WTC11 (cell line): Measurements from ENCODE around the gene SLC25A6. TPM values are rescaled to one million over a fixed set of nuclear protein-coding genes. Genes with fewer than 3 reads are reported as not detected.

ENCODE experiments used
- ATAC-seq: fragments of 200-7000 bp; cut with Tn5 transposase; 2 replicates; pipeline ENCODE4 v1.10.0; 2021; ENCODE audit warnings: mild to moderate bottlenecking, moderate library complexity
- CTCF ChIA-PET: fragments of 300-600 bp; sonication (Branson Sonifier 250); formaldehyde crosslinking; loops from one replicate; lab custom pipeline; 2021; ENCODE audit warnings: antibody characterized with exemption; lab: Charles Lee
- POLR2A ChIA-PET: fragments of 350-600 bp; sonication (Branson Sonifier 250); formaldehyde crosslinking; loops from one replicate; lab custom pipeline; 2021; ENCODE audit warnings: antibody characterized with exemption; lab: Charles Lee
- DNase-seq: peaks from one replicate; pipeline ENCODE4 v3.0.0; 2021; ENCODE audit warnings: low spot score
- H3K27ac Mint-ChIP-seq: 2 replicates; pipeline ENCODE4 v1.8.0; 2021; ENCODE audit warnings: mixed read lengths
- H3K27me3 Mint-ChIP-seq: 2 replicates; pipeline ENCODE4 v1.8.0; 2021; ENCODE audit warnings: low read depth, mild to moderate bottlenecking, moderate library complexity, mixed read lengths
- H3K36me3 Mint-ChIP-seq: 2 replicates; pipeline ENCODE4 v1.8.0; 2021; ENCODE audit warnings: mixed read lengths
- H3K4me1 Mint-ChIP-seq: 2 replicates; pipeline ENCODE4 v1.8.0; 2022; ENCODE audit warnings: mixed read lengths
- H3K4me3 Mint-ChIP-seq: 2 replicates; pipeline ENCODE4 v1.8.0; 2021; ENCODE audit warnings: mild to moderate bottlenecking, moderate library complexity, mixed read lengths
- H3K9me3 Mint-ChIP-seq: 2 replicates; pipeline ENCODE4 v1.8.0; 2021; ENCODE audit warnings: mixed read lengths
- ELF4 ChIP-seq: sonication (generic); formaldehyde crosslinking; IDR thresholded peaks from 2 replicates; pipeline ENCODE4 v1.8.1; 2022; ENCODE audit warnings: low read depth, mild to moderate bottlenecking, moderate library complexity, missing genetic modification reagents
- EMX1 ChIP-seq: fragments of 250-450 bp; sonication (Bioruptor Pico); IDR thresholded peaks from 2 replicates; pipeline ENCODE4 v1.8.0; 2021; ENCODE audit warnings: mild to moderate bottlenecking
- HMGA2 ChIP-seq: fragments of 250-450 bp; sonication (Bioruptor Pico); IDR thresholded peaks from 2 replicates; pipeline ENCODE4 v1.4.0; 2021; ENCODE audit warnings: mild to moderate bottlenecking, moderate library complexity
- NFYB ChIP-seq: sonication (generic); formaldehyde crosslinking; conservative IDR thresholded peaks from 2 replicates; pipeline ENCODE4 v1.8.0; 2022; ENCODE audit warnings: low read depth, missing genetic modification reagents
- PRRX2 ChIP-seq: fragments of 250-450 bp; sonication (Bioruptor Pico); IDR thresholded peaks from 2 replicates; pipeline ENCODE4 v1.8.0; 2021; ENCODE audit warnings: mild to moderate bottlenecking
- SMAD4 ChIP-seq: sonication (generic); formaldehyde crosslinking; IDR thresholded peaks from 2 replicates; pipeline ENCODE4 v1.8.0; 2022; ENCODE audit warnings: mild to moderate bottlenecking, missing genetic modification reagents
- ZNF263 ChIP-seq: sonication (generic); formaldehyde crosslinking; IDR thresholded peaks from 2 replicates; pipeline ENCODE4 v1.8.1; 2022; ENCODE audit warnings: low read depth, mild to moderate bottlenecking, moderate library complexity, missing genetic modification reagents
- ZNF396 ChIP-seq: fragments of 250-450 bp; sonication (Bioruptor Pico); IDR thresholded peaks from 2 replicates; pipeline ENCODE4 v1.8.0; 2021; ENCODE audit warnings: mild to moderate bottlenecking, moderate library complexity, borderline replicate concordance
- ZNF671 ChIP-seq: fragments of 250-450 bp; sonication (Bioruptor Pico); IDR thresholded peaks from 2 replicates; pipeline ENCODE4 v1.8.0; 2021; ENCODE audit warnings: mild to moderate bottlenecking
- total RNA-seq: library from RNA; stranded (reverse); gene quantifications from 3 replicates; pipeline ENCODE4 v1.2.3, GENCODE V29; 2021
- TF ChIP-seq, protein P1 (sequence below): fragments of 250-450 bp; sonication (Bioruptor Pico); IDR thresholded peaks from 2 replicates; pipeline ENCODE4 v1.9.0; 2021; ENCODE audit warnings: moderate library complexity, mild to moderate bottlenecking, inconsistent platforms, borderline replicate concordance
- TF ChIP-seq, protein P2 (sequence below): fragments of 250-450 bp; sonication (Bioruptor Pico); IDR thresholded peaks from 2 replicates; pipeline ENCODE4 v1.9.0; 2021; ENCODE audit warnings: mild to moderate bottlenecking, borderline replicate concordance
- TF ChIP-seq, protein P3 (sequence below): fragments of 250-450 bp; sonication (Bioruptor Pico); IDR thresholded peaks from 2 replicates; pipeline ENCODE4 v2.1.2; 2022; ENCODE audit warnings: mild to moderate bottlenecking, moderate library complexity
- TF ChIP-seq, protein P4 (sequence below): sonication (generic); formaldehyde crosslinking; IDR thresholded peaks from 2 replicates; pipeline ENCODE4 v1.8.0; 2022; ENCODE audit warnings: mild to moderate bottlenecking, missing genetic modification reagents
- TF ChIP-seq, protein P5 (sequence below): fragments of 250-450 bp; sonication (Bioruptor Pico); conservative IDR thresholded peaks from 2 replicates; pipeline ENCODE4 v1.9.0; 2021; ENCODE audit warnings: mild to moderate bottlenecking
- TF ChIP-seq, protein P6 (sequence below): sonication (generic); formaldehyde crosslinking; IDR thresholded peaks from 2 replicates; pipeline ENCODE4 v1.8.1; 2022; ENCODE audit warnings: mild to moderate bottlenecking, missing genetic modification reagents, moderate library complexity, borderline replicate concordance
- TF ChIP-seq, protein P7 (sequence below): sonication (generic); formaldehyde crosslinking; IDR thresholded peaks from 2 replicates; pipeline ENCODE4 v1.8.0; 2022; ENCODE audit warnings: missing genetic modification reagents

Gene SLC25A6
- total RNA-seq, 1 experiment from 2014 or later = 627 TPM

DNA sequence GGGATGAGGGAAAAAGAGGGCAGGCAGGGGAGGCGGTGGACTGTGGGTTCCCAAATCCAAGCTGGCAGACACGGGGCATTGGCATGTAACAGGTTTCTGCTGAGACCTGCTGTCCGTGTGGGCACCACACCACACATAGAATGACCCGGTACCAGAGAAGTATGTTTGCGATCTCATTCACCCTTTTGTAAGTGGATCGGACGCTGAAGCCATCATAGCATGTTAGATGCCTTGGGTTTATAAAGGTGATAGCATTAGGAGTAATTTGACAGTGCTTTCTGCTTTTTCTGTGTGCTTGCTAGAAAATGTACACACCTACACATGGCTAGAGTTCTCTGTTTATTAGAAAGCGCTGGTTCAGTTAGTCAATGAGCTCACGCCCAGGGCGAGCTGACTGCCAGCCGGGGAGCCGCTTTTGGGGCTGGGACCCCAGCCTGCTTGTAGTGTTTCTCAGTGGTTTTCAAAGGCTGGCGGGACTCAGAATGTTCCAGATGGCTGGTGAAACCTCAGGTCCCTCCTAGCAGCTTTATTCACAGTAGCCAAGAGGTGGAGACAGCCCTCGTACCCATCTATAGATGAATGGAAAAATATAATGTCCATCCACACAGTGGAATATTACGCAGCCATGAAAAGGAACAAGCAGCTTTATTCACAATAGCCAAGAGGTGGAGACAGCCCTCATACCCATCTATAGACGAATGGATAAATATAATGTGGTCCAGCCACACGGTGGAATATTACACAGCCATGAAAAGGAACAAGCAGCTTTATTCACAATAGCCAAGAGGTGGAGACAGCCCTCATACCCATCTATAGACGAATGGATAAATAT is 54.7 kb downstream of the SLC25A6 start (continued):
- TF ChIP-seq, protein P1, sequence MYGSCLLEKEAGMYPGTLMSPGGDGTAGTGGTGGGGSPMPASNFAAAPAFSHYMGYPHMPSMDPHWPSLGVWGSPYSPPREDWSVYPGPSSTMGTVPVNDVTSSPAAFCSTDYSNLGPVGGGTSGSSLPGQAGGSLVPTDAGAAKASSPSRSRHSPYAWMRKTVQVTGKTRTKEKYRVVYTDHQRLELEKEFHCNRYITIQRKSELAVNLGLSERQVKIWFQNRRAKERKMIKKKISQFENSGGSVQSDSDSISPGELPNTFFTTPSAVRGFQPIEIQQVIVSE (CRISPR knock-in tag) = no peak
- TF ChIP-seq ZNF671 (CRISPR knock-in tag) (no peak), SMAD4 (no peak)
- TF ChIP-seq, protein P2, sequence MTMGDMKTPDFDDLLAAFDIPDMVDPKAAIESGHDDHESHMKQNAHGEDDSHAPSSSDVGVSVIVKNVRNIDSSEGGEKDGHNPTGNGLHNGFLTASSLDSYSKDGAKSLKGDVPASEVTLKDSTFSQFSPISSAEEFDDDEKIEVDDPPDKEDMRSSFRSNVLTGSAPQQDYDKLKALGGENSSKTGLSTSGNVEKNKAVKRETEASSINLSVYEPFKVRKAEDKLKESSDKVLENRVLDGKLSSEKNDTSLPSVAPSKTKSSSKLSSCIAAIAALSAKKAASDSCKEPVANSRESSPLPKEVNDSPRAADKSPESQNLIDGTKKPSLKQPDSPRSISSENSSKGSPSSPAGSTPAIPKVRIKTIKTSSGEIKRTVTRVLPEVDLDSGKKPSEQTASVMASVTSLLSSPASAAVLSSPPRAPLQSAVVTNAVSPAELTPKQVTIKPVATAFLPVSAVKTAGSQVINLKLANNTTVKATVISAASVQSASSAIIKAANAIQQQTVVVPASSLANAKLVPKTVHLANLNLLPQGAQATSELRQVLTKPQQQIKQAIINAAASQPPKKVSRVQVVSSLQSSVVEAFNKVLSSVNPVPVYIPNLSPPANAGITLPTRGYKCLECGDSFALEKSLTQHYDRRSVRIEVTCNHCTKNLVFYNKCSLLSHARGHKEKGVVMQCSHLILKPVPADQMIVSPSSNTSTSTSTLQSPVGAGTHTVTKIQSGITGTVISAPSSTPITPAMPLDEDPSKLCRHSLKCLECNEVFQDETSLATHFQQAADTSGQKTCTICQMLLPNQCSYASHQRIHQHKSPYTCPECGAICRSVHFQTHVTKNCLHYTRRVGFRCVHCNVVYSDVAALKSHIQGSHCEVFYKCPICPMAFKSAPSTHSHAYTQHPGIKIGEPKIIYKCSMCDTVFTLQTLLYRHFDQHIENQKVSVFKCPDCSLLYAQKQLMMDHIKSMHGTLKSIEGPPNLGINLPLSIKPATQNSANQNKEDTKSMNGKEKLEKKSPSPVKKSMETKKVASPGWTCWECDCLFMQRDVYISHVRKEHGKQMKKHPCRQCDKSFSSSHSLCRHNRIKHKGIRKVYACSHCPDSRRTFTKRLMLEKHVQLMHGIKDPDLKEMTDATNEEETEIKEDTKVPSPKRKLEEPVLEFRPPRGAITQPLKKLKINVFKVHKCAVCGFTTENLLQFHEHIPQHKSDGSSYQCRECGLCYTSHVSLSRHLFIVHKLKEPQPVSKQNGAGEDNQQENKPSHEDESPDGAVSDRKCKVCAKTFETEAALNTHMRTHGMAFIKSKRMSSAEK = no peak
- TF ChIP-seq, protein P3, sequence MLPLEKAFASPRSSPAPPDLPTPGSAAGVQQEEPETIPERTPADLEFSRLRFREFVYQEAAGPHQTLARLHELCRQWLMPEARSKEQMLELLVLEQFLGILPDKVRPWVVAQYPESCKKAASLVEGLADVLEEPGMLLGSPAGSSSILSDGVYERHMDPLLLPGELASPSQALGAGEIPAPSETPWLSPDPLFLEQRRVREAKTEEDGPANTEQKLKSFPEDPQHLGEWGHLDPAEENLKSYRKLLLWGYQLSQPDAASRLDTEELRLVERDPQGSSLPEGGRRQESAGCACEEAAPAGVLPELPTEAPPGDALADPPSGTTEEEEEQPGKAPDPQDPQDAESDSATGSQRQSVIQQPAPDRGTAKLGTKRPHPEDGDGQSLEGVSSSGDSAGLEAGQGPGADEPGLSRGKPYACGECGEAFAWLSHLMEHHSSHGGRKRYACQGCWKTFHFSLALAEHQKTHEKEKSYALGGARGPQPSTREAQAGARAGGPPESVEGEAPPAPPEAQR (CRISPR knock-in tag) = no peak
- TF ChIP-seq, all 79 proteins: peak for 0

DNA sequence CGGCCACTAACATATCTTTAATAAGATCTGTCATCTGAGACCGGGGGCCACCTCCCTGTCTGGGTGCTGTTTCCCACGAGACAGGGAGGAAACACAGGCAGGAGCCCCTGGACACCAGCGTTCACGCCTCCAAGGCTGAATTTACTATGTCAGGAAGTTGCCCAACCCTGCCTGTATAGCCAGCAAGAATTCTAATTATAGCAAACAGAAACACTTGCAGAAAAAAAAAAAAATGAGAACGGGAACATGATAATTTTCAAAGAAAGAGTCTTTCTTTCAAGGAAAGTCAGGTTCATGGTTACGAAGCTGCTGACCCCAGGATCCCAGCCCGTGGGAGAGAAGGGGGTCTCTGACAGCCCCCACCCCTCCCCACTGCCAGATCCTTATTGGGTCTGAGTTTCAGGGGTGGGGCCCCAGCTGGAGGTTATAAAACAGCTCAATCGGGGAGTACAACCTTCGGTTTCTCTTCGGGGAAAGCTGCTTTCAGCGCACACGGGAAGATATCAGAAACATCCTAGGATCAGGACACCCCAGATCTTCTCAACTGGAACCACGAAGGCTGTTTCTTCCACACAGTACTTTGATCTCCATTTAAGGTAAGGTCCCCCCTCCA is 55.5 kb downstream of the SLC25A6 start, which contains the start of gene IL3RA:
TSS of gene IL3RA (plus strand) at position 455 of the 613 bp plus-strand sequence. CDS start 4,981 bp downstream, outside the sequence.
- CTCF ChIA-PET = no interaction called here
- H3K27ac Mint-ChIP-seq = no peak within 1 kb of the TSS
- H3K9me3 Mint-ChIP-seq = peaks cover 14% of the 10 kb centered on the region
- H3K4me3 Mint-ChIP-seq = no peak within 1 kb of the TSS
- peaks cover 5% of the 10 kb centered on the region for H3K27me3 Mint-ChIP-seq
- POLR2A ChIA-PET = no interaction called here
- DNase-seq = no peak
- ATAC-seq = no peak
- H3K4me1 Mint-ChIP-seq = no peaks in the 10 kb centered on the region
- no peak for TF ChIP-seq ZNF671 (CRISPR knock-in tag)
- TF ChIP-seq, protein P4, sequence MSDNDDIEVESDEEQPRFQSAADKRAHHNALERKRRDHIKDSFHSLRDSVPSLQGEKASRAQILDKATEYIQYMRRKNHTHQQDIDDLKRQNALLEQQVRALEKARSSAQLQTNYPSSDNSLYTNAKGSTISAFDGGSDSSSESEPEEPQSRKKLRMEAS = no peak
- no peak for TF ChIP-seq ELF4 (CRISPR knock-in tag)
- no peak for TF ChIP-seq HMGA2
- TF ChIP-seq, protein P5, sequence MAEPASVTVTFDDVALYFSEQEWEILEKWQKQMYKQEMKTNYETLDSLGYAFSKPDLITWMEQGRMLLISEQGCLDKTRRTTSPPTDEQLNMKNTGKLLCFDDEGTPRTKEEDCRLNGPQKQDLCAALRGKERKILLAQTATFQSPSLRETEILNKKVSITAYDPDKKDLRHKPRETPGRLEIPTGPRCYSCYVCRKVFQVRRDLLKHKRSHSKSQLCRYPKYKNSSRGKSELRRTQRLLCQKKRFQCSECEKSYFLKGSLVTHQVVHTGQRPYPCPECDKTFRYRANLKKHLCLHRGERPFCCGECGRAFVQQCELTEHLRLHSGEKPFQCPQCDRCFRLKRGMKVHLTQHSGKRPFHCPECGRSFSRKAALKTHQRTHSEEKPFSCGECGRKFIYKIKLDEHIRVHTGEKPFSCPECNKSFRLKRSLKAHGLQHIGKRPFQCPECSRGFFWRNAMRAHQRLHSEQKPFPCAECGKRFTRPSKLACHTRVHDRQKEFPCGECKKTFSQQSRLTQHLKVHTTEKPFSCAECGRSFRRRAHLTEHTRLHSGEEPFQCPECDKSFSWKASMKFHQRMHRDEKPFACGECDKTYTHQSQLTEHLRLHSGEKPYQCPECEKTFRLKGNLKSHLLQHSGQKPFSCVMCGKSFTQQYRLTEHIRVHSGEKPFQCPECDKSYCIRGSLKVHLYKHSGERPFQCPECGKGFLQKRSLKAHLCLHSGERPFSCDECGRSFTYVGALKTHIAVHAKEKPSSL (CRISPR knock-in tag) = no peak
- TF ChIP-seq, protein P6, sequence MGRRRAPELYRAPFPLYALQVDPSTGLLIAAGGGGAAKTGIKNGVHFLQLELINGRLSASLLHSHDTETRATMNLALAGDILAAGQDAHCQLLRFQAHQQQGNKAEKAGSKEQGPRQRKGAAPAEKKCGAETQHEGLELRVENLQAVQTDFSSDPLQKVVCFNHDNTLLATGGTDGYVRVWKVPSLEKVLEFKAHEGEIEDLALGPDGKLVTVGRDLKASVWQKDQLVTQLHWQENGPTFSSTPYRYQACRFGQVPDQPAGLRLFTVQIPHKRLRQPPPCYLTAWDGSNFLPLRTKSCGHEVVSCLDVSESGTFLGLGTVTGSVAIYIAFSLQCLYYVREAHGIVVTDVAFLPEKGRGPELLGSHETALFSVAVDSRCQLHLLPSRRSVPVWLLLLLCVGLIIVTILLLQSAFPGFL (CRISPR knock-in tag) = no peak
- no peak for TF ChIP-seq NFYB (CRISPR knock-in tag)
- no peak for TF ChIP-seq ZNF396 (CRISPR knock-in tag)
- TF ChIP-seq, protein P7, sequence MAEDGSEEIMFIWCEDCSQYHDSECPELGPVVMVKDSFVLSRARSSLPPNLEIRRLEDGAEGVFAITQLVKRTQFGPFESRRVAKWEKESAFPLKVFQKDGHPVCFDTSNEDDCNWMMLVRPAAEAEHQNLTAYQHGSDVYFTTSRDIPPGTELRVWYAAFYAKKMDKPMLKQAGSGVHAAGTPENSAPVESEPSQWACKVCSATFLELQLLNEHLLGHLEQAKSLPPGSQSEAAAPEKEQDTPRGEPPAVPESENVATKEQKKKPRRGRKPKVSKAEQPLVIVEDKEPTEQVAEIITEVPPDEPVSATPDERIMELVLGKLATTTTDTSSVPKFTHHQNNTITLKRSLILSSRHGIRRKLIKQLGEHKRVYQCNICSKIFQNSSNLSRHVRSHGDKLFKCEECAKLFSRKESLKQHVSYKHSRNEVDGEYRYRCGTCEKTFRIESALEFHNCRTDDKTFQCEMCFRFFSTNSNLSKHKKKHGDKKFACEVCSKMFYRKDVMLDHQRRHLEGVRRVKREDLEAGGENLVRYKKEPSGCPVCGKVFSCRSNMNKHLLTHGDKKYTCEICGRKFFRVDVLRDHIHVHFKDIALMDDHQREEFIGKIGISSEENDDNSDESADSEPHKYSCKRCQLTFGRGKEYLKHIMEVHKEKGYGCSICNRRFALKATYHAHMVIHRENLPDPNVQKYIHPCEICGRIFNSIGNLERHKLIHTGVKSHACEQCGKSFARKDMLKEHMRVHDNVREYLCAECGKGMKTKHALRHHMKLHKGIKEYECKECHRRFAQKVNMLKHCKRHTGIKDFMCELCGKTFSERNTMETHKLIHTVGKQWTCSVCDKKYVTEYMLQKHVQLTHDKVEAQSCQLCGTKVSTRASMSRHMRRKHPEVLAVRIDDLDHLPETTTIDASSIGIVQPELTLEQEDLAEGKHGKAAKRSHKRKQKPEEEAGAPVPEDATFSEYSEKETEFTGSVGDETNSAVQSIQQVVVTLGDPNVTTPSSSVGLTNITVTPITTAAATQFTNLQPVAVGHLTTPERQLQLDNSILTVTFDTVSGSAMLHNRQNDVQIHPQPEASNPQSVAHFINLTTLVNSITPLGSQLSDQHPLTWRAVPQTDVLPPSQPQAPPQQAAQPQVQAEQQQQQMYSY (CRISPR knock-in tag) = no peak
- TF ChIP-seq ZNF263 (CRISPR knock-in tag) = no peak
- TF ChIP-seq PRRX2 = no peak
- no peak for TF ChIP-seq EMX1 (CRISPR knock-in tag)
- peaks cover 15% of the 10 kb centered on the region for H3K36me3 Mint-ChIP-seq
